Measurements from ENCODE around the gene LLGL2. TPM values are rescaled to one million over a fixed set of nuclear protein-coding genes. Genes with fewer than 3 reads are reported as not detected.
A peak's percentile ranks its signal among the peaks of the same experiment; 100 is the strongest.

LLGL2 gene
- polyA plus RNA-seq, 3 donors = 45.9 to 103 (median 60.8) TPM

GRCh38 chr17:75503976-75504346 lies 21.5 kb upstream of the LLGL2 start:
- DNase-seq (ENCODE audit: extremely low read depth in 1 of 11, low read depth in 9 of 11, low spot score in 4 of 11) = no peak

GRCh38 chr17:75504347-75505151 lies 20.9 kb upstream of the LLGL2 start:
- DNase-seq (ENCODE audit: extremely low read depth in 1 of 11, low read depth in 9 of 11, low spot score in 4 of 11) = no peak

GRCh38 chr17:75505152-75505409 lies 20.4 kb upstream of the LLGL2 start:
- DNase-seq (ENCODE audit: extremely low read depth in 1 of 11, low read depth in 9 of 11, low spot score in 4 of 11) = no peak

GRCh38 chr17:75505640-75506039 lies 19.9 kb upstream of the LLGL2 start:
- no peak for DNase-seq (ENCODE audit: extremely low read depth in 1 of 11, low read depth in 9 of 11, low spot score in 4 of 11)

- no peak for DNase-seq (ENCODE audit: extremely low read depth in 1 of 11, low read depth in 9 of 11, low spot score in 4 of 11)
Measured at GRCh38 chr17:75506134-75506533, 19.4 kb upstream of the LLGL2 start.

GRCh38 chr17:75506888-75507287 lies 18.6 kb upstream of the LLGL2 start:
- no peak for DNase-seq (ENCODE audit: extremely low read depth in 1 of 11, low read depth in 9 of 11, low spot score in 4 of 11)

GRCh38 chr17:75507733-75508719 lies 17.5 kb upstream of the LLGL2 start:
- DNase-seq (ENCODE audit: extremely low read depth in 1 of 11, low read depth in 9 of 11, low spot score in 4 of 11) = no peak

- DNase-seq (ENCODE audit: extremely low read depth in 1 of 11, low read depth in 9 of 11, low spot score in 4 of 11) = no peak
Measured at GRCh38 chr17:75508931-75509361, 16.6 kb upstream of the LLGL2 start.

- no peak for DNase-seq (ENCODE audit: extremely low read depth in 1 of 11, low read depth in 9 of 11, low spot score in 4 of 11)
Measured at GRCh38 chr17:75509528-75510258, 15.8 kb upstream of the LLGL2 start.

GRCh38 chr17:75511270-75511609 lies 14.3 kb upstream of the LLGL2 start:
- no peak for DNase-seq (ENCODE audit: extremely low read depth in 1 of 11, low read depth in 9 of 11, low spot score in 4 of 11)

GRCh38 chr17:75511610-75512575 lies 13.6 kb upstream of the LLGL2 start:
- DNase-seq (ENCODE audit: extremely low read depth in 1 of 11, low read depth in 9 of 11, low spot score in 4 of 11) = no peak

GRCh38 chr17:75512926-75513640 lies 12.4 kb upstream of the LLGL2 start:
- DNase-seq (ENCODE audit: extremely low read depth in 1 of 11, low read depth in 9 of 11, low spot score in 4 of 11) = no peak

GRCh38 chr17:75513641-75514000 lies 11.9 kb upstream of the LLGL2 start:
- DNase-seq (ENCODE audit: extremely low read depth in 1 of 11, low read depth in 9 of 11, low spot score in 4 of 11) = no peak

- DNase-seq (ENCODE audit: extremely low read depth in 1 of 11, low read depth in 9 of 11, low spot score in 4 of 11) = no peak
Measured at GRCh38 chr17:75514299-75514918, 11.1 kb upstream of the LLGL2 start.

GRCh38 chr17:75514919-75515495 lies 10.5 kb upstream of the LLGL2 start:
- DNase-seq (ENCODE audit: extremely low read depth in 1 of 11, low read depth in 9 of 11, low spot score in 4 of 11) = no peak

- peak; percentile 81 to 94 (median 92) for DNase-seq (ENCODE audit: extremely low read depth in 1 of 11, low read depth in 9 of 11, low spot score in 4 of 11)
Measured at GRCh38 chr17:75515496-75516254, 9.8 kb upstream of the LLGL2 start, which contains the start of gene CASKIN2. Gene CASKIN2 (minus strand): TSS chr17:75515537. CDS start chr17:75513804, 1,733 bp downstream.

- peak in 10 of 11 donors; percentile 72 to 89 (median 84) for DNase-seq (ENCODE audit: extremely low read depth in 1 of 11, low read depth in 9 of 11, low spot score in 4 of 11)
Measured at GRCh38 chr17:75516255-75516618, 9.3 kb upstream of the LLGL2 start, which contains the start of gene TSEN54. Gene TSEN54 (plus strand): TSS chr17:75516528. CDS start chr17:75516561, 33 bp downstream.
